Heart left ventricle (tissue), 16 donors: ENCODE measurements around the gene NKAIN4. TPM values are rescaled to one million over a fixed set of nuclear protein-coding genes. Genes with fewer than 3 reads are reported as not detected.

Experiments used
- ATAC-seq, 4 donors: fragments of 200-7000 bp; cut with Tn5 transposase; one replicate each; pipeline ENCODE4 v1.9.1; 2020 to 2022; ENCODE audit warnings: moderate library complexity in 4 of 4, mild to moderate bottlenecking in 3 of 4, moderate number of reproducible peaks in 1 of 4
- DNase-seq, 5 donors: peaks; one replicate each; pipeline ENCODE4 v3.0.0-alpha.2; 2020
- H3K27ac ChIP-seq, 12 donors: fragments of 200-600 bp; sonication (generic) in 4 of 12; one replicate each; pipeline versions ENCODE4 v1.5.0 to v1.8.0; 2016 to 2022; ENCODE audit warnings: mild to moderate bottlenecking in 2 of 12
- H3K27me3 ChIP-seq, 9 donors: fragments of 200-600 bp; sonication (generic) in 2 of 9; one replicate each; pipeline versions ENCODE4 v1.5.1 to v1.8.0; 2016 to 2022; ENCODE audit warnings: mild to moderate bottlenecking in 3 of 9
- H3K36me3 ChIP-seq, 9 donors: fragments of 200-600 bp; sonication (generic) in 2 of 9; one replicate each; pipeline versions ENCODE4 v1.5.0 to v1.8.0; 2018 to 2022; ENCODE audit warnings: mild to moderate bottlenecking in 2 of 9
- H3K4me1 ChIP-seq, 12 donors: fragments of 200-600 bp; sonication (generic) in 4 of 12; one replicate each; pipeline versions ENCODE4 v1.5.0 to v1.8.0; 2016 to 2022; ENCODE audit warnings: mild to moderate bottlenecking in 3 of 12
- H3K4me3 ChIP-seq, 12 donors: fragments of 200-600 bp; sonication (generic) in 4 of 12; one replicate each; pipeline versions ENCODE4 v1.5.0 to v1.8.0; 2017 to 2022; ENCODE audit warnings: mild to moderate bottlenecking in 9 of 12, moderate library complexity in 4 of 12
- H3K9me3 ChIP-seq, 12 donors: fragments of 200-600 bp; sonication (generic) in 4 of 12; one replicate each; pipeline versions ENCODE4 v1.5.0 to v1.8.0; 2016 to 2022; ENCODE audit warnings: mild to moderate bottlenecking in 1 of 12
- POLR2A ChIP-seq, 2 donors: fragments of 450-650 bp; IDR thresholded peaks; one replicate each; pipeline ENCODE4 v1.6.1; 2017; ENCODE audit warnings: antibody characterized with exemption in 2 of 2, mild to moderate bottlenecking in 2 of 2, moderate library complexity in 2 of 2
- WGBS, 4 donors: extraction: QIAGEN DNeasy Blood & Tissue Kit in 2 of 4; methylation state at CpG; one replicate each; pipeline versions ENCODE4 v1.1.5 to v1.1.7; 2013 to 2018; 5-methylcytosine and 5-hydroxymethylcytosine counted together
- intact Hi-C, 10 donors: fragments of 100-400 bp; cut with DNase I; formaldehyde crosslinking; loops; one replicate each; pipeline versions ENCODE4 v1.11.1 to v1.14.2; 2022
- polyA plus RNA-seq, 2 donors: library from polyadenylated mRNA; stranded (reverse); fragments of 200-250 nt; gene quantifications; one replicate each; pipeline ENCODE4 v1.2.3, GENCODE V29; 2013
- total RNA-seq, 9 donors: library from RNA; depleted of rRNA in 2 of 9; stranded (reverse); fragments of >200 nt in 2 of 9; fragmentation: NEBNext Ultra II Directional in 3 of 9; extraction: Animal tissue kit (Norgen Biotek cat#: 25700) in 3 of 9; gene quantifications; one replicate each; pipeline versions ENCODE4 v1.1.0 to v1.2.4, GENCODE V29; 2016 to 2023
- TF ChIP-seq, protein P1 (sequence below), 12 donors: fragments of 200-600 bp; sonication (generic) in 4 of 12; IDR thresholded peaks; one replicate each; pipeline versions ENCODE4 v1.5.0 to v1.8.0; 2018 to 2022; ENCODE audit warnings: antibody characterized with exemption in 12 of 12, mild to moderate bottlenecking in 5 of 12
- donor health status: ischemic (EF 13 %, LVEDD 7.1; RV severe dilation, severe dysfunction).
- donor health status: healthy with polysubstance abuse.
- donor health status: DM: no; HTN: yes; CAD: no.
- donor health status: DM: no; HTN: no; CAD: no.
- donor health status: ischemic (EF 25% LVEDD 6.9; RV normal size, moderate dysfunction).
- donor health status: ischemic (EF 25% LVEDD 5.7; RV mildly dilated, moderate dysfunction).
- donor health status: healthy.
- donor health status: DM: yes; HTN: yes; CAD: no.
- donor health status: ischemic (EF 35%, LVEDD 5.7; RV mildly dilated, moderate dysfunction).
- donor health status: nonischemic (EF 11% LVEDD 7.7; RV severe dilation, severe dysfunction).
- donor health status: DM: yes; HTN: yes; CAD: no.
- donor health status: PGD.
- donor health status: ischemic (EF 29% LVEDD 5.4; RV normal size, mild dysfunction).
- donor health status: nonischemic (EF 23%, LVEDD 6.1; RV moderate dilation, normal function).

Gene NKAIN4
- total and polyA plus RNA-seq, 11 donors: not detected

DNA sequence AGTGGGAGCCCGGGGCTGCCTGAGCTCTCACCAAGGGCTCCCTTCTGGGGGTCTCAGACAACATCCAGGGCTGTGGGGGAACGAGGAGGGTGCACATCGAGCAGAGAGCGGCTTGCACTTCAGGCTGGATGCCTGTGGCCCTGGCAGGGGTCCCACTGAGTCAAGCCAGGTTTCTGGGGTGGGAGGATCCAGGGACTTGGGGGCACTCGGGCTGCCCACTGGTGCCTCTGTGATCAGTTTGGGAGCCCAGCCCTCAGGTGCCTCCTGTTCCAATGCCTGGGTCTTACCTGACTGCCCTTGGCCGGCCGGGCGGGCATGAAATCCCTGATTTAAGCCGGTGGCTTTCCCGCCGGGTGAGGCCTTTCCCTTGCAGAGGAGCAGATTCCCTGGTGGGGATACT, 39.2 kb upstream of the NKAIN4 start:
- peaks cover 0 to 7% (median 0%) of the 10 kb centered on the region in 12 donors for H3K4me1 ChIP-seq
- TF ChIP-seq, protein P1, sequence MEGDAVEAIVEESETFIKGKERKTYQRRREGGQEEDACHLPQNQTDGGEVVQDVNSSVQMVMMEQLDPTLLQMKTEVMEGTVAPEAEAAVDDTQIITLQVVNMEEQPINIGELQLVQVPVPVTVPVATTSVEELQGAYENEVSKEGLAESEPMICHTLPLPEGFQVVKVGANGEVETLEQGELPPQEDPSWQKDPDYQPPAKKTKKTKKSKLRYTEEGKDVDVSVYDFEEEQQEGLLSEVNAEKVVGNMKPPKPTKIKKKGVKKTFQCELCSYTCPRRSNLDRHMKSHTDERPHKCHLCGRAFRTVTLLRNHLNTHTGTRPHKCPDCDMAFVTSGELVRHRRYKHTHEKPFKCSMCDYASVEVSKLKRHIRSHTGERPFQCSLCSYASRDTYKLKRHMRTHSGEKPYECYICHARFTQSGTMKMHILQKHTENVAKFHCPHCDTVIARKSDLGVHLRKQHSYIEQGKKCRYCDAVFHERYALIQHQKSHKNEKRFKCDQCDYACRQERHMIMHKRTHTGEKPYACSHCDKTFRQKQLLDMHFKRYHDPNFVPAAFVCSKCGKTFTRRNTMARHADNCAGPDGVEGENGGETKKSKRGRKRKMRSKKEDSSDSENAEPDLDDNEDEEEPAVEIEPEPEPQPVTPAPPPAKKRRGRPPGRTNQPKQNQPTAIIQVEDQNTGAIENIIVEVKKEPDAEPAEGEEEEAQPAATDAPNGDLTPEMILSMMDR (IDR thresholded peaks at IDR 0.05): no peak
- no peak for TF ChIP-seq POLR2A (IDR thresholded peaks at IDR 0.05)
- intact Hi-C loops: no loop called here
- H3K36me3 ChIP-seq: peaks cover 0 to 11% (median 5%) of the 10 kb centered on the region in 9 donors
- H3K4me3 ChIP-seq: no peak overlapping the region
- H3K9me3 ChIP-seq: no peaks in the 10 kb centered on the region
- H3K27ac ChIP-seq: no peak overlapping the region
- ATAC-seq: no peak
- DNase-seq: peak in 2 of 5 donors; percentile 12 to 53
- 30 to 66% (median 60%) methylated on average over 2 to 11 of the region's 11 CpGs for WGBS, 4 donors
- H3K27me3 ChIP-seq: peaks cover 16 to 49% (median 37%) of the 10 kb centered on the region in 9 donors

DNA sequence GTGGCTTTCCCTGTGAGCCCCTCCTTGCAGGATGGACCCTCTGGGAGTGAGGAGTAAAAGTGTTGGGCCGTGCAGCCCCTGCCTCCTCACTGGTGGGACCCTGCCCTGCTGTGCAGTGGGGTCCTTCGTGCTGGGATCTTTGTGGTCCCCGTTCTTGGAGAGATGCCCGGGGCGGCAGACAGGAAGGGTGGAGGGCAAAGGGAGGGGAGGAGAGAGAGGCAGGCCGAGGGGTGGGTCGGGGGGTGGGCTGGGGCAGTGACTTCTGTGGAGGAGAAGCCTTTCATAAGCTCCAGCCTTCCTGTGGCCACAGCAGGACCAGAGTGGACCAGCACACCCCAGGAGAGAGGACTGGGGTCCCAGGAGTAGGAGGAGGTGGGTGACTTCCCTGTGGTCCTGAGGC, 38.6 kb upstream of the NKAIN4 start, which contains the start of gene COL20A1:
Gene COL20A1, plus strand, starts transcription at position 283 of the 400 bp plus-strand sequence. CDS start 1,922 bp downstream, outside the sequence.
- H3K27me3 ChIP-seq: peaks cover 16 to 43% (median 34%) of the 10 kb centered on the region in 9 donors
- no peak within 1 kb of the TSS for H3K27ac ChIP-seq
- H3K4me1 ChIP-seq: peaks cover 0 to 7% (median 0%) of the 10 kb centered on the region in 12 donors
- DNase-seq (peak in 2 of 5 donors; percentile 17 to 40), ATAC-seq (no peak)
- H3K36me3 ChIP-seq: peaks cover 0 to 17% (median 8%) of the 10 kb centered on the region in 9 donors
- intact Hi-C loops: no loop called here
- no peaks in the 10 kb centered on the region for H3K9me3 ChIP-seq
- H3K4me3 ChIP-seq: no peak within 1 kb of the TSS
- WGBS, 4 donors: 26 to 45% (median 32%) methylated on average over 5 to 7 of the region's 7 CpGs
- TF ChIP-seq POLR2A (IDR thresholded peaks at IDR 0.05): no peak
- TF ChIP-seq, protein P1 (IDR thresholded peaks at IDR 0.05): no peak

DNA sequence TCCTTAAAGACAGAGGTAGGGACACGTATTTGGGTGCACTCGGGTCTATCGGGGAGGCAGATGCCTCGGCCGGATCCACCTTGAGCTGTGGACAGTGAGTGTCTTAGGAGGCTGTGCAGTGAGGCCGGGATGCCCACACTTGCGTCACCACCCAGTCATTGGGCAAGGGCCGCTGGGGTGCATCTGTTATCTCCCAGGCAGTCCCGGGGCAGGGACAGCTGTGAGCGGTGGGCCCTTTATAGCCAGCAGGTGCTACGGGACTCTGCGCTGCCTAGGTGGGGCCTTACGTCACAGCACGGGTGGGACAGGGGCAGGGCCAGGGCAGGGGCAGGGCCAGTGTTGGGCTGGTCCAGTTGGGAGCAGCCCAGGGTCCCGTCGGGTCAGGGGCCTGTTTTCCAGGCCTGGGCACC, 38.0 kb upstream of the NKAIN4 start:
- H3K4me3 ChIP-seq: no peak overlapping the region
- intact Hi-C loops: no loop called here
- ATAC-seq (no peak), DNase-seq (peak in 2 of 5 donors; percentile 12 to 40)
- 78 to 90% (median 82%) methylated on average over 10 to 16 of the region's 16 CpGs for WGBS, 4 donors
- no peak overlapping the region for H3K27ac ChIP-seq
- TF ChIP-seq, protein P1 (IDR thresholded peaks at IDR 0.05): no peak
- no peak for TF ChIP-seq POLR2A (IDR thresholded peaks at IDR 0.05)
- H3K4me1 ChIP-seq: peaks cover 0 to 7% (median 0%) of the 10 kb centered on the region in 12 donors
- peaks cover 11 to 37% (median 28%) of the 10 kb centered on the region in 9 donors for H3K27me3 ChIP-seq
- no peaks in the 10 kb centered on the region for H3K9me3 ChIP-seq
- H3K36me3 ChIP-seq: peaks cover 0 to 23% (median 15%) of the 10 kb centered on the region in 9 donors

DNA sequence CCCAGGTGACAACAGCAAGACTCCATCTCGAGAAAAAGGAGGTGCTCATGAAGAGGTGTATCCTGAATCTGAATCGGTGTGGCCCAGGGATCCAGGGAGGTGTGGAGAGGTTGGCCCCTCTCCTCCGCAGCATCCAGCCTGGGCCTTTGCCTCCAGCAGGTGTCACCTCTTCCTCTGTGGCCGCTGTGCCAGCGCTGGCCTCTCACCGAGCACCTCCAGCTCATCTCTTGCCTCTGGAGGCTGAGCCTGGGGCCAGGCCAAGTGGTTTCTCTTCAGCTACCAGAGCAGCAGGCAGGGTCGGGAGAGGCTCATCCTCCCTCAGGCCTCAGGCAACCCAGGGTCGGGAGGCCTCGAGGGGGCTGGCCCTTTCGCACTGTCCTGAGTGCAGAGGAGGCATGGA, 37.5 kb upstream of the NKAIN4 start:
- DNase-seq (peak in 2 of 5 donors; percentile 26 to 31), ATAC-seq (no peak)
- intact Hi-C loops: no loop called here
- Histone ChIP-seq H3K4me3 (no peak overlapping the region), H3K4me1 (peaks cover 0 to 7% (median 0%) of the 10 kb centered on the region in 12 donors), H3K9me3 (no peaks in the 10 kb centered on the region), H3K36me3 (peaks cover 0 to 28% (median 16%) of the 10 kb centered on the region in 9 donors), H3K27ac (no peak overlapping the region), H3K27me3 (peaks cover 11 to 32% (median 23%) of the 10 kb centered on the region in 9 donors)
- WGBS, 4 donors: 75 to 82% (median 80%) methylated on average over 8 to 10 of the region's 10 CpGs
- TF ChIP-seq, protein P1 (IDR thresholded peaks at IDR 0.05): no peak
- no peak for TF ChIP-seq POLR2A (IDR thresholded peaks at IDR 0.05)
